RCC 7860 (cell line): ENCODE measurements around the gene DAGLA.

Experiments used
- DNase-seq: peaks from one replicate; pipeline ENCODE4 v3.0.0-alpha.2; 2015; ENCODE audit warnings: low spot score
- FAIRE-seq: peaks from 2 replicates; lab custom pipeline; 2012; peaks lifted over from hg19 to GRCh38; lab: Jason Lieb, UNC

The DAGLA gene

GRCh38 chr11:61775606-61776554 is 95.7 kb downstream of the DAGLA start:
- no peak for FAIRE-seq
- no peak for DNase-seq

GRCh38 chr11:61776561-61777075 is 96.4 kb downstream of the DAGLA start:
- peak; percentile 20 for DNase-seq
- FAIRE-seq: no peak

DNA sequence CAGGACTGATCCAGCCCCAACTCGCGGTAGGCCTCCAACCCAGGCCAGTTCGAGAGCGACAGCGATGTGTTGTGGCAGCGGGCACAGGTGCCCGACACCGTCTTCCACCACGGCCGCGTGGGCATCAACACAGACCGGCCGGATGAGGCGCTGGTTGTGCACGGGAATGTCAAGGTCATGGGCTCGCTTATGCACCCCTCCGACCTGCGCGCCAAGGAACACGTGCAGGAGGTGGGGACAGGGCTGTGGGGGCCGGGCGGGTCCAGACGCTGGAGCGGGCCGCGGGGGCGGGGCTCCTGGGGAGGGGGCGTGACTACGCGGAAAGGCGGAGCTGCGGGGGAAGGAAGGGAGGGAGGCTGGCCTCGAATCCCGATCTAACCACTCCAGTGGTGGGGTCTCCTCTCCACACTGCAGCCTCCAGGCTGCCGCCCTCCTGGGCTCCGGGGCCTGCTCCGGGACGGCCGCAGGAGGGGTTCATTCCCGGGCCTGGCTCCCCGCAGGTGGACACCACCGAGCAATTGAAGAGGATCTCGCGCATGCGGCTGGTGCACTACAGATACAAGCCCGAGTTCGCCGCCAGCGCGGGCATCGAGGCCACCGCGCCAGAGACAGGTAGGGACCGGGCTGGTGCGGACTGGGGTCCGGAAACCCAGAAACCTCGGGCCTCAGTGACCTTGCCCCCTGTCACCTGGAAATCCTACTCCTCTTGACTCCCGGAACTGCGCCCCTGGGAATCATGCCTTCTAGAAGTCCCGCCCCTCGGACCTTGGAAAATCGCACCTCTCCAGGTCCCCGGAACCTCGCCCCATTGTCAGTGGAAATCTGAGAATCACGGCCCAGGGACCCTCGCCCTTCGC is 97.3 kb downstream of the DAGLA start:
- FAIRE-seq (no peak), DNase-seq (no peak)

- DNase-seq (no peak), FAIRE-seq (no peak)
These were observed 98.2 kb downstream of the DAGLA start for GRCh38 chr11:61778357-61778886.

GRCh38 chr11:61778920-61779650 is 98.9 kb downstream of the DAGLA start:
- no peak for FAIRE-seq
- DNase-seq: no peak

GRCh38 chr11:61779666-61780525 is 99.7 kb downstream of the DAGLA start:
- no peak for FAIRE-seq

DNA sequence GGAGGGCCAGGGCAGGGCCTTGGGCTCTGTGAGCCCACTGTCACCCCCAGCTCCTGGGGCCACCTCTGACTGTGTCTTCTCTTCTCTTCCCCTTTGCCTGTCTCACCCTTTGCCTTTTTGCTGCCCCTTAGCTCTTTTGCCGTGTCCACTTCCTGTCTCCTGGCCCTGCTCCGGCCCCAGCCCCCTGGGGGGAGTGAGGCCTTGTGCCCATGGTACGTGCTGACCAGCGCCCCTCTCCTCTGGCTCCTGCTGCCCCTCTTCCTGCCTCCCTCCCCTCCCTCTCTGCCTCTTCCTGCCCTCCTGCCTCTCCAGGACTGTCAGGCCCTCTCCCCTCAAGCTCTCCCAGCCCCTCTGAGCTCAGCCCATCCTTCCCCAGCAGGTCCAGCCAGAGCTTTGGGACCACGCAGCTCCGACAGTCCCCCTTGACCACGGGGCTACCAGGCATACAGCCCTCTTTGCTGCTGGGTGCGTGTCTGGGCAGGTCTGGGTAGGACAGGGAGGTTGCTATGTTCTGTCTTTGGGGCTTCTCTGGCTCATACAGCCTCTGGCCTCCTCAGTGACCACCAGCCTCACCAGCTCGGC is 100.5 kb downstream of the DAGLA start:
- no peak for DNase-seq
- FAIRE-seq: no peak

More at GRCh38 chr11:61779666-61780525, 99.7 kb downstream of the DAGLA start:
- DNase-seq: no peak

GRCh38 chr11:61781585-61781984 is 101.4 kb downstream of the DAGLA start:
- FAIRE-seq: no peak
- no peak for DNase-seq

DNA sequence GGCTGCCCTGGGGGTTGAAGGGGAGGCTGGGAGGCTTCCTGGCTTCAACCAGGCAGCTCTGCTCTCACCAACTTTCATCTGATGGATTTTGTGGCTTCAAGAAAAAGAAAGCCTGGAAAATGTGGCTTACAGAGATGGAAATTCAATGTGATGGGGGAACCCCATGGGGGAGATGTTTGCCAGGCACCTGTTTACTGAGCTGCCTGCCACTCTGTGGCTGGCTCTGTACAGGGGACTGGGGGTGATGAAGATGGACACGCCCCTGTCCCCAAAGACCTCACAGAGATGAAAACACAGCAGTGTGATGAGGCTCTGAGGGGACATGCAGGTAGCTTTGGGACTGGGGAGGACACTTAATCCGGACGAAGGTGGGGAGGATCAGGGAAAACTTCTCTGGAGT is 102.1 kb downstream of the DAGLA start:
- no peak for FAIRE-seq

GRCh38 chr11:61782841-61783240 is 102.7 kb downstream of the DAGLA start:
- FAIRE-seq (no peak), DNase-seq (no peak)

More for the DNA sequence above, 102.1 kb downstream of the DAGLA start:
- DNase-seq: no peak

- FAIRE-seq (no peak), DNase-seq (peak; percentile 30)
These were observed 103.7 kb downstream of the DAGLA start for GRCh38 chr11:61783717-61784505.

- DNase-seq (no peak), FAIRE-seq (no peak)
These were observed 104.3 kb downstream of the DAGLA start for GRCh38 chr11:61784506-61784805.

DNA sequence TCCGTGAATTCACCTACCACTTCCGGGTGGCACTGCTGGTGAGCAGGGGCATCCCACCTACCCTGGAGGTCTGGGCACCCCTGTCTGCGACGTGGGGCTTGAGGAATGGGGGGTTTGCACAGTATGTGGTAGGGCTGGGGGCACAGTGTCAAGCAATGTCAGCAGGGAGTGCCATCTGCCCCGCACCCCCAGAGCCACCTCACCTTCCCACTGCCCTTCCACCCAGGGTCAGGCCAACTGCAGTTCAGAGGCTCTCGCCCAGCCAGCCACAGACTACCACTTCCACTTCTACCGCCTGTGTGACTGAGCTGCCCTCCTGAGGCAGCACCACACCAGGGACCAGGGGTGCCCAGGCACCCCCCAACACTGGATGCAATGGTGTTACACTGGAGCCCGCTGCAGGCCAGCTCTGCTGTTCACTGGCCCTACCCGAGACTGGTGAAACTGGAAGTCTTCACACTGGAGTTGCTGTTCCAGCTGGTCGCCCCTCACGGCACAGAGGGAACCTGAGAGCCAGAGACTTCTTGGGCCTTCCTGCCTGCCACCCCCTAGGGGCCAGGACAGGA is 105.7 kb downstream of the DAGLA start:
- FAIRE-seq (no peak), DNase-seq (peak; percentile 53)

GRCh38 chr11:61787928-61788491 is 107.8 kb downstream of the DAGLA start:
- DNase-seq: peak; percentile 13
- FAIRE-seq: no peak

GRCh38 chr11:61791737-61792309 is 111.6 kb downstream of the DAGLA start:
- DNase-seq (peak; percentile 70), FAIRE-seq (no peak)

DNA sequence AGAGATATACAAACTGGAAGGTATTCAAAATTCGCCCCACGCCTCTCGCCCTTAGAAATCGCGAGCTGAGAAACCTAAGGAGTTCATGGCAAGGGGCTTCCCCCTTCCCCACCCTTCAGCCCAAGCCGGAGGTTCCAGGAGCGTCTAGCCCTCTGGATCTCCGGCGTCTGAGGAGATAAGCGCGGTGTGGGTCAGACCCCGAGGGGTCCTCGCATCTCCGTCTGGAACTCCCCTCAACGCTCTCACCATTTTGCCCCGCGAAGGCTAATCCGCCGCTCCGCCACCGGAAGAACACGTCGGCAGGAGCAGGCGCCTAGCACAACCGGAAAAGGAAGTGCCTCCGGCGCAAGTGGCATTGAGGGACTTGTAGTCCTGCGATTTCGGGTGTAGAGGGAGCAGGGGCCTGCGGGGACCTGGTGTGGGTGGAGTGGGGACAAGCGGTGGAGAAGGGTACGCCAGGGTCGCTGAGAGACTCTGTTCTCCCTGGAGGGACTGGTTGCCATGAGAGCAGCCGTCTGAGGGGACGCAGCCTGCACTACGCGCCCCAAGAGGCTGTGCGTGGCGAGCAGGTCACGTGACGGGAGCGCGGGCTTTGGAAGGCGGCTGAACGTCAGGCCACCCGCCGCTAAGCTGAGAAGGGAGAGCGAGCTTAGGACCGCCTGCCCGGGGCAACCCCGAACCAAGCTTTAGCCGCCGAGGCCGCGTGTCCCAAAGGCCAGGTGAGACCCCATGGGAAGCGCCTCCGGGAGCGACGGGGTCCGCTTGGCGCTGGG is 112.3 kb downstream of the DAGLA start, which contains the start of the genes FEN1 and TMEM258:
FEN1 (plus strand) TSS at position 602 of the 773 bp plus-strand sequence. CDS start 2,451 bp downstream, outside the sequence.
TMEM258 (minus strand) TSS at position 290 of the 773 bp plus-strand sequence; CDS start at position 249, 41 bp downstream.
- FAIRE-seq: no peak
- peak; percentile 78 for DNase-seq
